Epidermal melanocyte (primary cell): ENCODE results near the gene VGLL2.

Experiments used
- DNase-seq: peaks from one replicate; pipeline ENCODE4 v3.0.0; 2011; ENCODE audit warnings: low spot score; ENCODE audit not compliant: insufficient read length

Gene VGLL2

DNA sequence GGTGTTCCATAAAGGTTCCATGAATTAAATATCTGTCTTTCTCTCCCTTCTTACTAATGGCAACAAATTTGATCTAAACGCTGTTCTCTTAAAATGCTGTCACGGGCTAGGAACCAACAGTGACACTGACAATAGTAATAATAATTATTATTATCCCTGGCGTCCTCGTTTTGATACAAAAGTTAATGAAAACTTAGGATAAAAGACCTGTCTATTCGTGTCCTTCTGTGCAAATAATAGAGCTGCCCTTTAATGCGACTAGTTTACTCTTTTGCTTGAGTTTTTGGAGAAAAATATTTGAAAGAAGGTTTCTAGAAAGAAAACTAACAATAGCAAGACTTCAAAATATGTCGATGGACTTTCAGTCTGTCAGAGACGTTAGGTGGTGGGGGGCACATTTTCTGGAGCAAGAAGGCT lies 4.3 kb downstream of the VGLL2 start:
- no peak for DNase-seq

- no peak for DNase-seq
Observed at GRCh38 chr6:117270055-117270842, 4.9 kb downstream of the VGLL2 start.

DNA sequence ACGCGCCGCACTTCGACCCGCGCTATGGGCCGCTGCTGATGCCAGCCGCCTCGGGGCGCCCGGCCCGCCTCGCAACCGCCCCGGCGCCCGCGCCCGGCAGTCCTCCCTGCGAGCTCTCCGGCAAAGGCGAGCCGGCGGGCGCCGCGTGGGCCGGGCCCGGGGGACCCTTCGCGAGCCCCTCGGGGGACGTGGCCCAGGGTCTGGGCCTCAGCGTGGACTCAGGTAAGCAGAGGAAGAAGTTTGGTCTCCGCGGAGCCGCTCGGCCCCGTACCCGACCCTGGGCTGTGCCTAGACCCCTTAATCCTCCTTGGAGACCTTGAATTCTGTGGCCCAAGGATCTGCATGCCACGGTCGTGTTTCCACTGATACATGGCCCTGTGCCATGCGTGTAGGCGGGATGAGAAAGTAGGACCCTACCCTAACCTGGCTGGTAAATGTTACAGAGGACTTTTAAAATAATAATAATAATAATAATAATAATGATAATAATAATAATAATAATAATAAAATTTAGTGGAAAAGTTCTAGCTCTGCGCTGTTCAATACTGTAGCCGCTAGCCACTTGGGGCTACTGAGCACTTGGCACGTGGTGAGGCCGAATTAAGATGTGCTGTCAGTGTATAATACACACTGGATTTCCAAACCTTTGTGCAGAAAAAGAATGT lies 5.6 kb downstream of the VGLL2 start:
- DNase-seq: no peak

DNA sequence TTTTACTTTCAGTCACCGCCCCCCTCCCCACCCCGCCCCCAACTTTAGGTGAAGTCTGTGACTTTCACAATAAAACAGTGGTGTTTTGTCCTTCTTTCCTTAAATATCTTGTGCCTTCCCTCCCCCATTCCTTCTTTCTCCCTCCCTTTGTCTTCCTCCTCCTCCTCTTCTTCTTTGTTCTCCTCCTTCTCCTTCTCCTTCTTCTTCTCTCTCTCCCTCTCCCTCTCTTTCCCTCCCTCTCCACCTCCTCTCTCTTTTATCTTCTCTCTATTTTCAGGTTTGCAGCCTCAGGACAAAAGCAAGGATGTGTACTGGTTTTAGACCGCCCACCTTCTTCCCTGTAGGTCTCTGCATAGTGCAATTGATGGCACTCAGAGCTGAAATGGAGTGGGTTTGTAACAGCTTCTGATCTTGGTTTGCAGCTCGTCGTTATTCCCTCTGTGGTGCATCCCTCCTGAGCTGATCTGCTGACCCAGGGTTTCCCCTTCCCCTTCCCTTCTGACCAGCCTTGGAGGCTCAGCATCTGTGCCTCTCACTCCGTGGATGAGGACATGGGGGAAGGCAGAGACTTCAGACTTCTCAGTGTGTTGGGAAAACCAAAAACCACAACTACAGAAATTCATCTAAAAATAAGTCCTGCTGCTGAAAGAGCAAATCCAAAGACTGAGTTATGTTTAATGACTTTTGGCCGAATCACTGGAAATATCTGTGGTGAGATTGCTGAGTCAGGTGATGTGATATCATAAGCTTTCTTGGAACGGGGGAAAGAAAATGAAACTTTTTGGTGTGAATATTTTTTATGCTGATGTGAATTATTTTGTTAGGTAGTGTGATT lies 6.9 kb downstream of the VGLL2 start:
- no peak for DNase-seq

GRCh38 chr6:117272891-117273290 lies 7.5 kb downstream of the VGLL2 start:
- no peak for DNase-seq

- DNase-seq: no peak
Observed at GRCh38 chr6:117275205-117275604, 9.8 kb downstream of the VGLL2 start.

DNA sequence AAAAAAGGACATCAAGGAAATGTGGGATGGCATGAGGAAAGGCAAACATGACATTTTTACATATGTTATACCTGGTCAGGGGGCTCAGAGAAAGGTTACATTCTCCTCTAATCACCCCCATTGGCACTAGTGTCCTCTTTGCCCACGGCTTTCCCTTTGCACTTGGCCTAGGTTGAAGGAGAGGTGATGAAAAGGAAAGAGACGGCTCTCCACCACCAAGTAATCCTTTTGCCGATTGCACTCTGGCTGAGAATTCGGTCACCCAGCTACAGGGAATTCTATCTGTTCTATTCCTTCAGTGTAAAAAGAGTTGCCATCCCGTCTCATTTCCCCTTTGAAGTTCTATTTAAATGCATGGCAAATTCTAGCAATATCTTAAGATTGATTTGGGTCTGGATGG lies 10.4 kb downstream of the VGLL2 start:
- no peak for DNase-seq

DNA sequence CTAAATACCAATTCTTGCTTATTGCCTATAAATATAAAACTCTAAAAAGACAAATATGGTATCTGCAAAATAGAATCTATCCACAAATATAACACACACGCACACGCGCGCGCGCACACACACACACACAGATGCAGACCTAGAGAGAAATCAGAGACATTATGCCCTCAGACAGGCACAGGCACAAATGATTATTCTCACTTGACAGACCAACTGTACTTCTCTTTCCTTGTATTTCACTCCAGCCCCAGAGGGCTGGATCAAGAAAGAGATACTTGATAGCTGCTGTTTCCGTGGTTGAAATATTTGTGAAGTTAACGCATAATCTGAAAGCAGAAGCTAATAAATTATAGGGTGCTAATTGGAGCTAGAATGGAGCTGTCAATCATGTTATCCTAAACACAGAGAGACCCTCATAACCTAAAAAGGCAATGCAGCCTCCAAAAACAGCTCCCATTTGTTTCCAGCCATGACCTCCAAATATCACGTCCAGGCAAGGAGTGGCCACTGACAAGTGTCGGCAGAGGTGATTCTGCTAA lies 11.5 kb downstream of the VGLL2 start:
- DNase-seq: no peak

DNA sequence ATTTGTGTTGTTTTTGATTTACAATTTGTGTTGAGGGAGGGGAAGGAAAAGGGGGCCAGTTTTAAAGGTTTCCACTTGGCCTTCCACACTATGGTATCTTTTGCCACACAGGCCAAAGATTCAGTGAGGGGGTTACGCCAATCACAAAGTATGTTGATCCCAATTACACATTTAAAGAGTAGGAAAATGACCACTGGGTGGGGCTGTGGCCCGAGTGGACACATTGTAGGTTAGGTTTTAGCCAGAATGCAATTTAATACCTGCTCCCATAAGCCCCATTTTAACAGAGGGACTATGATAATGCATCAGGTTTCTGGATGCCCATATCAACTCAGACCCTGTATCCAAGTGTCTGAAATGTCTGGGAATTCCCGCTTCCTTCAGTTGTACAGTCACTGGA lies 15.6 kb downstream of the VGLL2 start:
- no peak for DNase-seq

GRCh38 chr6:117288083-117288715 lies 22.8 kb downstream of the VGLL2 start:
- DNase-seq: no peak

- no peak for DNase-seq
Observed at GRCh38 chr6:117290173-117290846, 25.0 kb downstream of the VGLL2 start.

- DNase-seq: no peak
Observed at GRCh38 chr6:117298941-117299340, 33.6 kb downstream of the VGLL2 start.

GRCh38 chr6:117303323-117303722 lies 38.0 kb downstream of the VGLL2 start:
- no peak for DNase-seq

GRCh38 chr6:117304446-117304845 lies 39.1 kb downstream of the VGLL2 start:
- DNase-seq: no peak

DNA sequence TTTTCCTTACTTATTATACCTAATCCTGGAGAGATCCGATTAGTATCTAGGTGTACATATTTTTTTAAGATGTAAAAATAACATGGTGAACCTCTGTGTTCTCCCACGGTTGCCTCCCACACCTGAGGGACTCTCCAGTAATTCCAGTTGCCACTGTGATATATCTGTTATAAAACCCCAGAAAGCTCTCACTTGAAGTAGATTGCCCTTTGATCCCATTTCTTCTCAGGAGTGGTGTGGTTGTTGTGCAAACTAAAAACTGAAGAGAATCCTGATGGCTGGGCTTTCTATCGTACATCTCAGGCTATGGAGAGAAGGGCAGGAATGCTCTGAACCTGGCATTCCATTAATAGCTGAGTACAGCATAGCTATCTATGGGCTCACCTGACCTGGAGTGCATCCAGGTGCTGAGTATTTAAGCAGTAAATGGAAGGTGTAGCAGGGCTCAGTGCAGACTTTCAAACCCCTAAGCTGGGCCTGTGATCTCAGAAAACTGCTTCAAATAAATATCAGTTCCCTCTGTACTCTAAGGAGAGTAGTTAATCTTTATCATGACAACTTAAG lies 41.0 kb downstream of the VGLL2 start:
- no peak for DNase-seq

GRCh38 chr6:117307655-117308054 lies 42.3 kb downstream of the VGLL2 start:
- no peak for DNase-seq

GRCh38 chr6:117309069-117309468 lies 43.7 kb downstream of the VGLL2 start:
- no peak for DNase-seq

DNA sequence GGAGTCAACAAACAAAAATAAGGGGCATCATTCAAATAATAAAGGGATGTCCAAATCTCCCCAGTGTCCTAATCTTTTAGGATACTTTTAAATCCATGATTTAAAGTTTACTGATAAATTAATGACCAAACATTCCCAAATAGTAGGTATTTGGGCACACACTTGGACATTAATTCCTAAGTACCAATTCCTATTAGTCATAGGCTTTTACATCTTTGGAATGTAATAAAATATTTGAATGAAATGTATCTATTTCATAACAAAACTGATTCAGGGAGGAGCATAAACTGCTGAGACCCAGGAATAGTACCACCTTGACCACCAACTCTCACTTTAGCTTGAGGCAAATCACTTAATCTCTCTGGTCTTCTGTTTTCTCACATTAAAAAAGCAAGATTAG lies 44.3 kb downstream of the VGLL2 start:
- DNase-seq: no peak

GRCh38 chr6:117311310-117311709 lies 46.0 kb downstream of the VGLL2 start:
- no peak for DNase-seq

GRCh38 chr6:117311726-117312125 lies 46.4 kb downstream of the VGLL2 start:
- no peak for DNase-seq
